KBM-7 (cell line): ENCODE data around the gene GRID2.

Experiments used
- DNase-seq: peaks from one replicate; pipeline ENCODE4 v3.0.0-alpha.2; 2015
- in situ Hi-C: fragments of 300-500 bp; cut with MboI; formaldehyde crosslinking; loops from 2 replicates; pipeline ENCODE4 v1.14.3; 2020; ENCODE audit warnings: low sequenced_read_pairs, low pct_unique_long_range_greater_than_20kb, mixed read lengths

GRID2 gene

DNA sequence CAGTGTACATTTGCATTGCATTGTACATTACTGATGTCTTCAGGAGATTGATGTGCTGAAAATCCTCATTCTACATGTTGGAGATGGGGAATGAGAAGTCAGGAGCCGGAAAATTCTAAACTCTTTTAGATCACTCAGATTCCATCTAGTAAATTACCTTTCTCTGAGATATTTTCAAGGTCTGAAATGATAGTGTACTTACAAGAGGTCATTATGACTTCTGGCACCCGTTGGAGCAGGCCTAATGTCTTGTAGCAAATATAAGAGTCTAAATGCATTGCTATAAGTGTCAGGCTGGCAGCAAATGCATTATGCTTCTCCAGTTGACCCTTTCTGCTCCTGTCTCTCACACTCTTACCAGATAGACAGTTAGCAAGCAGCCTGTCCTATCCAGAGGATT, 692.8 kb downstream of the GRID2 start:
- in situ Hi-C loops, result no loop called here

DNA sequence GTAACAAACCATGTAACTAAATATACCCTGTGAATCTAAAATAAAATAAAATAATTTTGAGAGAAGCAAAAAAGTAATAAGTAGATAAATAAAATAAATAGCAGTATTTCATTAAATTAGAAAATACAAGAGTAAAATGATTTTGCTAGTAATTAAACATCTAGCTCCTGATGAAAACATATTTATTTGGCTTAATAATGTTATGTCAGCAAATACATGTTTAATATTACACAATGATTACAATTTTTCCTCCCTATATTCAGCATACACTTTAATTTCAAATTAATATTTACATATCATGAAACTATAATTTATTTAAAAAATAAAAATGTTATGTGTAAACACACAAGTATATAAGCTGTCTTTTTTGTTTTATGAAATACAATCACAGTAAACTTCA, 697.1 kb downstream of the GRID2 start:
- in situ Hi-C loops, result no loop called here
- DNase-seq, result no peak

More for the DNA sequence above, 692.8 kb downstream of the GRID2 start:
- no peak for DNase-seq

DNA sequence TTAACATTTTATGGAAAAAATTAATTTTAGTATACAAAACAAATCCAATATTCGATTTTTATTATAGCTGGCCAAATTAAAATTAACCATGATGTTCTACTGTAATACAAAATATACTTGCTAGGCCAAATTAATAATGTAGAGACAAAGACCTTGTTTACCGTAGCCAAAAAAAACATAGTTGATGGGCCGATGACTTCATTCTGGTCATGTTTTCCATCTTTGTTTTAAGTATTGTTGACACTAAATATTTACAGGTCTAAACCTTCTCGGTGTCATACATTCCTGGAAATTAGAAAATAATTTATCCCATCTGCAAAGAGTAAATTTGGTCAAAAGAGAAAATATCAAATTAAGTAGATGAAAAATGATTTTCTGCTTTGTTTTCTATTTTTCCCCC, 698.5 kb downstream of the GRID2 start:
- no peak for DNase-seq
- in situ Hi-C loops, result no loop called here

DNA sequence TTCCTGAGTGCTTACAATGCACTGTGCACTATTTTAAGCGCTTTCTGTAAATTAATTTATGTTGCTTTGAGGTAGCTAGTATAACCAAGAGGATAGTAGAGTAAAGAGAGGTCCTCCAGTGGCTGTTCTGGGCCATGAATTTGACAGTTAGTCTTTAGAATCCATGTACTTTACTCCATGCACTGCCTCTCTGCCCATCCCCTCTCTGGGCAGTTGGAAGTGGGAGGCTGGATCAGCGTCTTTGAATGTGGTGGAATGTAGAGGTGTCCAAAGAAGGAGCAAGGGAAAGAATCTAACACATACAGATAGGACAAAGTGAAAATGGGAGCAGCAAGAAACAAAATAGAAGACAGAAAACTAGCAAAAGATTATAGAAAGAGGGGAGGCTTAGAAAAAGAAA, 712.6 kb downstream of the GRID2 start:
- in situ Hi-C loops, result no loop called here
- no peak for DNase-seq

DNA sequence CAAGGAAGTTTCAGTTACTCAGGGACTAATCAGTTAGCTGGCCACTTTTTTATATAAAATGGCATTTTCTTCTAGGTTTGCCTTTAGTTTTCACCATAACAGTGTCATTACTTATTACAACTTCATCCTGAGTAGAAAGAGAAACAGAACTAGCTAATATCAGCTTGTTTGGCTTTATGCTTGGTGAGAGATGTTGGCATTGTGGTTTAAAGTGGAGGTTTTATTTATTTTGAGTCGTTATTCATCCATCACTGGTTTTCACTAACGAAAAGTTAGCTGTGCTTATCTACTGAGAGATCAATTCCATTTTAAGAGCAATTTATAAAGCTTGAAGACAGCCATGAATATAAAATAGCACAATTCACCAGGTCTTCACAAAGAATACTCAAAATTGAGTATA, 714.5 kb downstream of the GRID2 start:
- DNase-seq, result no peak
- in situ Hi-C loops, result no loop called here

DNA sequence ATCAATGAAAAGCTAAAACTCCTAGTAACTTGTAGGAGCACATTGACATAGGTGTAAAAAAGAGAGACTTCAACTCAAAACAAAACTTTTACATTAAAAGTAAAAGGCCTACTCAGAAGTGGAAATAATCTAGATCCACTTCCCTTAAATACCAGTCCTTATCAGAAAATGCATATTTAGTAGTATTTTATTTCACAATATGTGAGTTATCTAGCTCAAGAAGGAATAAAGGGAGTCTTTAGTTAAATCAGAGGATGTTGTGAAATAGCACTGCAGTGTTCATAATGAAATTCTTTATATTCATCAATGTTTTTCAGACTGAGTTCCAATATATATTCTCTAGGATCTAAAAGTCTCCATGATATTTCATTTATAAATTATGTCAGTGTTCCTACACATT, 715.0 kb downstream of the GRID2 start:
- in situ Hi-C loops, result no loop called here
- no peak for DNase-seq

DNA sequence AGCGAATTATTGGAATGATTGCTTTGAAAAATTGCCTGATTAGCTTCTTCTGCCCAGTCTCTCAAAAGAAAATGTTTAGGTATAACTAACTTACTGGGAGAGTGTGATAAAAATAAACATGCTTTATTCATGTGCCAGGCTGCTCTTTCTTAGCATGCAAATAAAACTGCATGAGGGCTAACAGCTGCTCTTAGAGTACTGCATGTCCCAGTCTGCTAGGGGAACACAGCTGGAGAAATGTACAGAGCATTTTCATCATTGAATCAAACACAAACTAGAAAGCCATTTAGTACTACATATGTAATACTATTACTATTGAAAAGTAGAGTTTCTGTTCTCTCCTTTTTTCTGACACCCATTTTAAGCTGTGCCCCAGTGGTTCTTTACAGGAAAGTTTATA, 726.0 kb downstream of the GRID2 start:
- no peak for DNase-seq

DNA sequence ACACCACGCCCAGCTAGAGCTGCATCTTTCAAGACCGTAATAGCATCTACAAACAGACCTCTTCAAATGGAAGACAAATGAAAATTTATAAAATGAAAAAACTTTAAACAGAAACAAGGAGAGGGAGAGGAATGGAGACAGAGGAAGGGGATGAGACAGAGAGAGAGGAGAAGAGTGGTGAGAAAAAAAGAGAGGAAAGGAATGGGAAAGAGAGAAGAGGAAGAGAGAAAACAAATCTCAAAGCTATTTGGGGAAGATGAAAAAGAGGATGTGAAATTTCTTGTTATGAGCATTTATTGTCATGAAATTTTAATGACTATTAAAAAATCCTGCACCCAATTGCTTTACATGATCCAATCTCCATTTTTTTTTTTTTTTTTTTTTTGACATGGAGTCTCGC, 726.9 kb downstream of the GRID2 start:
- no peak for DNase-seq
- in situ Hi-C loops, result no loop called here

More for the DNA sequence above, 726.0 kb downstream of the GRID2 start:
- in situ Hi-C loops, result no loop called here

DNA sequence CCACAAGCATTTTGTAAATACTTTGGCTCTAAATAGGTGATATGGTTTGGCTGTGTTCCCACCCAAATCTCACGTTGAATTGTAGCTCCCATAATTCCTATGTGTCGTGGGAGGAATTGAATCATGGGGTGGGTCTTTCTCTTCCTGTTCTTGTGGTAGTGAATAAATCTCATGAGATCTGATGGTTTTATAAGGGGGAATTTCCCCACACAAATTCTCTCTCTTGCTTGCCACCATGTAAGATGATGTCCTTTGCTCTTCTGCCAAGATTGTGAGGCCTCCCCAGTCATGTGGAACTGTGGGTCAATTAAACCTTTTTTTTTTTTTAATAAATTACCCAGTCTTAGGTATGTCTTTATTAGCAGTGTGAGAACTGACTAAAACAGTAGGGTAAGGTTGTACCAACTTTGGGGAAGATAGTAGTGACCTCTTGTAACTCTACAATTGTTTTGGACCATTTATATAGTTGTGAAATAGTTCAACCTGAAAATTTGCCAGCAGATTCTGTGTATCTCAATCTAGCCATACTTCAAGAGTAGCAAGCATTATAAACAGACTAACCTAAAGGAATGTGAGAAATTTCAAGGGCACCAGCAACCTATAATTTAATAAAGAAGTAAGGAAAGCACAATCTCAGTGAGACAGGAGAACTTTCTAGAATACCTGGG, 727.8 kb downstream of the GRID2 start:
- DNase-seq, result no peak
- in situ Hi-C loops, result no loop called here

DNA sequence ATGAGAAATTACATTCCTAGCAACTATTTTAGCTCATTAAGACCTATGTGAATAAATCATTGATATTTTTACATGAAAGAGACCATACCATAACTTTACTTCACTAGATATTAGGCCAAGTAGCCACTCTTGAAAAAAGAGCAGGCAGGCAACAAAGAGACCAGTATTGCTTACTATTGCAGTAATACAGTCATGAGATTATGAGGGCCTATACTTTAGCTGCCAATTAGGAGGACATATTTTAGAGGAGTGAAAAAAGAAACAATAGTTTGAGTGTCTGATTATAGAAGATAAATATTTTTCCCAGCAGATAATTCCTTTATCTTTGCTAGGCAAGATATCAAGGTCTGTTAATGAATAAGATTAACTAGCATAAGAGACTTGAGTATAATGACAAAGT, 739.0 kb downstream of the GRID2 start:
- in situ Hi-C loops, result no loop called here
- DNase-seq, result no peak

DNA sequence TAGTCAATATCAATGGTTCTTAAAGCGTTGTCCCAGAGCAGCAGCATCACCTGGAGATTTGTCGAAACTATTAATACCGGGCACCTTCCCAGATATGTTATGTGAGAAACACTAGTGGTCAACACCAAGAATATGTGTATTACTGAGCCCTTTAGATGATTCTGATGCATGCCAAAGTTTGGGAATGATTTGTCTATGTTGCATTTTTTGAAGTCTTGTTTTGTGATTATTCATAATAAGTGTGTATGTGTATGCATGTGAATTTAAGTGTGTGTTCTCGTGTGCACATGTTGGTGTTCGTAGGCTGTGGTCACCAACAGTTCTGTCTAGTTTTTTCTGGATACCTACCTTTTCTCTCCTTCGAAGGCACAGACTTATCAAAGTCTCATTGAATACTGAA, 749.4 kb downstream of the GRID2 start:
- DNase-seq, result no peak
- in situ Hi-C loops, result no loop called here

DNA sequence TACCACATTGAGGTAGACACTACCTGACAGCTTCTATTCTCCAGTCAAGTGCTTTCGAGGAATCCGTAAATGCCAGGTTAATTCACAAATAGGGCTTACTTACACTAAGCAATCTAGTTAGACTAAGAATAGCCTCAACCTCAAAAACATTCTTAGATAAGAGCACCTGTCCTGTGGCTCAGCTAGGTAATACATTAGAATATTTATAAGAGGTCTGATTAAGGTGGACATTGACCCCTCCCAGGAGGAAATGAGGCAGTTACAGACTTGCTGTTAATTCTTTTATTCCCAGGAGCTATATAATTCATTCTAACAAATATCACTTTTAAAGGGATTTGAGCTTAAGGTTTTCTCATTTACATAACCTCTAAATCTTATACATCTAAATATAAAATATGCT, 758.1 kb downstream of the GRID2 start:
- in situ Hi-C loops, result no loop called here
- no peak for DNase-seq

DNA sequence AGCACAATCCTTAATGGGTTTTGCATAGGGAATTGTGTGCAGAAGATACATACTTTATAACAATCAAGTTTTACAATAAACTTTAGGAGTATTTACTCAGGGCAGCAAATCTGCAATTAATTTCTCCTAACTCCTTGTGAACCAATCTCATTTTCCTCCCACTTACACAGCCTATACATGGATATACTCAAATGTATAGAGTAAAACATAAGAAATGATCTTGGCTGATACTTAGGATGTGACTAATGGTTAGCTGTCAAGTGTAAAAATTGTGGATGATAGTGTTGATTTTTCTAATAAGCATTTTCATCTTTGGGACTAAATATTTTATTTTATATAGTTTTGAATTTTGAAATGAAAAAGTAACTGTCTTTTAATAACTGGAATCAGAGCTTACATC, 759.6 kb downstream of the GRID2 start:
- no peak for DNase-seq
- in situ Hi-C loops, result no loop called here

DNA sequence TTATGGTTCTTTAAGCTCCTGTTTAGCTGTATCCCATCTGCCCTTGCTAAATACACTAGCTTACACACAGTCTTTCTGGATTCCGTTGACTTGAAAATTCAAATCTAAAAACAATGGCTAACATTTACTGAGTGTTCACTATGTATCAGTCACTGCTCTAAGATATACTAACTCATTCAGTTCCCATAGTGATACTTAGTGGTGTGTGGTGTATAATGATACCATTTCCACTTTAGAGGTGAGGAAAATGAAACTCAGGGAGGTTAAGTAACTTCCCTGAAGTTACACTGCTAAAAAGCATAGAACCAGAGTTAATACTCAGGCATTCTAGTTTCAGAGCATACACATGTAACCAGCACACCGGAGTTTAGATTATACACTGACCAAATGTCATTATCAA, 762.0 kb downstream of the GRID2 start:
- DNase-seq, result no peak
- in situ Hi-C loops, result no loop called here

DNA sequence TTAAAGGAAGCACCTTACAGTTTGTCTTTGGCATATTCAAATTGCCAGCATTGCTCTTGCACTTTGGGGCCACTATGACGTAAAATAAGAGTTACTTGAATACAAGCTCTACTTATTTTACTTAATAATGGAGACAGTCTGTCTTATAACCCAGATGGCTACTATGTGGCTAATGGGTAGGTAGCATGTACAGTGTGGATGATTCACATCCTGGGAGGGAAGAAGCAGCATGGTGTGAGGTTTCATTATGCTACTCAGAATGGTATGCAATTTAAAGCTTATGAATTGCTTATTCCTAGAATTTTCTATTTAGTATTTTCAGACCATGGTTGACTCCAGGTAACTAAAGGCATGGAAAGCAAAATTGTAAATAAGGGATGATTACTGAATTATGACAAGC, 763.0 kb downstream of the GRID2 start:
- no peak for DNase-seq
- in situ Hi-C loops, result no loop called here

DNA sequence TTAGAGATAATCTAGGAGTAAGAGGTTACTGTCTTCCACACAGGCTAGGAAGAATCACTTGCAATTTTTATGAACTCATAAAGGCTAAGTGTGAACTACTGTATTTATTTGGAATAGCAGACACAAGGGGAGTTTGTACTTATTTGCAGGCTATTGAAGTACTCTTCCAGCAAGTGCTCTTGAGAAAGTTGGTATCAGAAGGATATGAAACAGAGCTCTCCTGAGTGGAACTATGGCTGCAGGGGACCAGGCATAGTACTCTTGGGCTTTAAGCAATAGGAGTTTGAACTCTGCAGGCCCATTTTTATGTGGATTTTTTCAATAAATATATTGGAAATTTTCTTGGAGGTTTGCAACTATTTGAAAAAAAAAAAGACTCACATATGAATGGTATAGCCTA, 768.5 kb downstream of the GRID2 start:
- in situ Hi-C loops, result no loop called here
- no peak for DNase-seq

DNA sequence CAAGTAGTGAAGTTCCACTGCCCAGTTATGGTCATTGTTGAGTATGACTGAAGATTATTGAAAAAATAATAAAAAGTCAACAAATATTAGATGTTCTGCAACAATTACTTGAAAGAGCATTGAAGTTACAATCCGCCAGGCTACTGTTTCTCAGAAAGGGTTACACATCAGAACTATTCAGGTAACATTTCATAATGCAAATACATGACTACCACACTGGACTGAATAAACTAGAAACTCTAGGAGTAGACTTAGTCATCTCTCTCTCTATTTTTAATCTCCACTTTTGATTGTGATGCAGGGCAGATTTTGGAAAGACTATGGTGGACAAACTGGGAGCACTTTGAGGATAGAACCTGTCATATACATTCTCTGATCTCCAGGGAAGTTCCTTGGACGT, 776.5 kb downstream of the GRID2 start:
- no peak for DNase-seq
- in situ Hi-C loops, result no loop called here

DNA sequence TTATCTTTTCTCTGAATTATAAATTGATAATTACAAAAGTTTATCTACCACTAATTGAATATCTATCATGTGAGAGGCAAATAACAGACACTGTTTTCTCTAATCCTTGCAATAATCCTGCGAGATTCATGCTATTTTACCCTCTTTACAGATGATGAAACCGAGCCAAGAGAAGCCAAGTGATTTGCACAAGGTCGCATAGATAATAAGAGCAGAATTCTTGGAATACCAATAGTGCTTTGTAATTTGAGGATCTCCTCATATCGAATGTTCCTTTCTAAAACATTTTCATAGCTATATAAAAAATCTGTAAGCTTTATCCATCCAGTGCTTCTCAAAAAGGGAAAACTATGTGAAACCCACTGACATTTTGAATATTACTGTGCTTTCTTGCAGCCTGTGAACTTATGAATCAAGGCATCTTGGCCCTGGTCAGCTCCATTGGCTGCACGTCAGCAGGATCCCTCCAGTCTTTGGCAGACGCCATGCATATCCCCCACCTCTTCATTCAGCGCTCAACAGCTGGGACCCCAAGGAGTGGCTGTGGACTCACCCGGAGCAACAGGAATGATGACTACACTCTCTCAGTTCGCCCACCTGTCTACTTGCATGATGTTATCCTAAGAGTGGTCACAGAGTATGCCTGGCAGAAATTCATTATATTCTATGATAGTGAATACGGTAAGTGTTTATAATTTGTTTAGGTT, 781.0 kb downstream of the GRID2 start:
- in situ Hi-C loops, result no loop called here
- no peak for DNase-seq

DNA sequence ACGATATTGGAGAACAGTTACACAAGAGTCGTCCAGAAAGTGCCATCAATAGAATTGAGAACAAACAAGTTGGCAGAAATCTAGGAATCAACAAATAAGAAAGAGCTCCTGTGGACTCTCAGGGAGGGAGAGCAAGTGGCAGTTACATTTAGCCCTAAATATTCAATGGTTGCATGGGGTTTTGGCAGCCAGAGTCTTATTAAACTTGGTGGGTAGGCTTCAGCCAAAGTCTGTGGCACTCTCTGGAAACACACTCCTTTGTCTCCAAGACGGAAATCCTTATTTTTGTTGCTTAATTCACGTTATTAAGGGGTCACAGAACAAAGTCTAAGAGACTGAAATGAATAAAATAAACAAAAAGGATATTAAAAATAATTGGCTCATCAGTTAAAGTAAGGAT, 782.6 kb downstream of the GRID2 start:
- in situ Hi-C loops, result no loop called here
- no peak for DNase-seq

DNA sequence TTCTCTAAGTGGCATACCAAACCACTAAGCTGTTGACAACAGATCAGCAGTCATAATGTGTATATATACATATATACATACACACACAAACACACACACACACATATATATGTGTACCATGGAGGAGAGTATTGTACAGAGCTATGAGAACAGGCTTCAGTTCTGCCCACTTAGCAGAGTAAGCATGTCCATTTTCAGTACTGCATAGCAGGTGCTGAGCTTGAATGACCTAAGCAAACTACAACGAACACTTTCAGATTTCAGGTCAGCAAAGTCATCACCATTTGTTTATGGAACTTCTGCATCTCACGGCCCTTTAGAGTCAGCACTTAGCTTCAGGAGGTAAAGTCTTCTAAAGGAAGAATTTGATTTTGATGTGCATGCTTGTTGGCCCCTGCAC, 789.0 kb downstream of the GRID2 start:
- in situ Hi-C loops, result no loop called here
- DNase-seq, result no peak

DNA sequence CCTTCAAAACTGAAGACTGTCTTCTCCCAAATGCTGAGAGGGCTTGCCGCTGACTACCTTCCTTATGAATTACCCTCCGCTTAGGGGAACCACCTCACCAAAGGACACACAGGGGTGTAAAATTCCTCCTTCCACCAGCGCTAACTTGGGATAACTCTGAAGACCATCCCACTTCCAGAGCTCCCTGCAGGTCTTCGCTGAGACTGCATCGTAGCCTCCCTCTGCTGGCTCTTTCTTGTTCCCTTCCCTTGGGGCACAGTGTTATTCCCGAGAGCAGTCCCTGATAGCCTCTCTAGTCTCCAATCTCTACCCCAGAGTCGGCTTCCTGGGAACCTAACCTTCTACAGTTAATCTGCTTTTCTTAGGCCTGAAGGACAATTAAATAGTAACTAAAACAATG, 799.3 kb downstream of the GRID2 start:
- no peak for DNase-seq

More for the DNA sequence above, 799.3 kb downstream of the GRID2 start:
- in situ Hi-C loops, result no loop called here
